Heart left ventricle (tissue), 16 donors: ENCODE results near the gene GSDME. TPM values are rescaled to one million over a fixed set of nuclear protein-coding genes. Genes with fewer than 3 reads are reported as not detected.

ENCODE experiments used
- ATAC-seq, 4 donors: fragments of 200-7000 bp; cut with Tn5 transposase; one replicate each; pipeline ENCODE4 v1.9.1; 2020 to 2022; ENCODE audit warnings: moderate library complexity in 4 of 4, mild to moderate bottlenecking in 3 of 4, moderate number of reproducible peaks in 1 of 4
- DNase-seq, 5 donors: peaks; one replicate each; pipeline ENCODE4 v3.0.0-alpha.2; 2020
- H3K27ac ChIP-seq, 12 donors: fragments of 200-600 bp; sonication (generic) in 4 of 12; one replicate each; pipeline versions ENCODE4 v1.5.0 to v1.8.0; 2016 to 2022; ENCODE audit warnings: mild to moderate bottlenecking in 2 of 12
- H3K27me3 ChIP-seq, 9 donors: fragments of 200-600 bp; sonication (generic) in 2 of 9; one replicate each; pipeline versions ENCODE4 v1.5.1 to v1.8.0; 2016 to 2022; ENCODE audit warnings: mild to moderate bottlenecking in 3 of 9
- H3K36me3 ChIP-seq, 9 donors: fragments of 200-600 bp; sonication (generic) in 2 of 9; one replicate each; pipeline versions ENCODE4 v1.5.0 to v1.8.0; 2018 to 2022; ENCODE audit warnings: mild to moderate bottlenecking in 2 of 9
- H3K4me1 ChIP-seq, 12 donors: fragments of 200-600 bp; sonication (generic) in 4 of 12; one replicate each; pipeline versions ENCODE4 v1.5.0 to v1.8.0; 2016 to 2022; ENCODE audit warnings: mild to moderate bottlenecking in 3 of 12
- H3K4me3 ChIP-seq, 12 donors: fragments of 200-600 bp; sonication (generic) in 4 of 12; one replicate each; pipeline versions ENCODE4 v1.5.0 to v1.8.0; 2017 to 2022; ENCODE audit warnings: mild to moderate bottlenecking in 9 of 12, moderate library complexity in 4 of 12
- H3K9me3 ChIP-seq, 12 donors: fragments of 200-600 bp; sonication (generic) in 4 of 12; one replicate each; pipeline versions ENCODE4 v1.5.0 to v1.8.0; 2016 to 2022; ENCODE audit warnings: mild to moderate bottlenecking in 1 of 12
- CTCF ChIP-seq, 12 donors: fragments of 200-600 bp; sonication (generic) in 4 of 12; IDR thresholded peaks; one replicate each; pipeline versions ENCODE4 v1.5.0 to v1.8.0; 2018 to 2022; ENCODE audit warnings: antibody characterized with exemption in 12 of 12, mild to moderate bottlenecking in 5 of 12
- POLR2A ChIP-seq, 2 donors: fragments of 450-650 bp; IDR thresholded peaks; one replicate each; pipeline ENCODE4 v1.6.1; 2017; ENCODE audit warnings: antibody characterized with exemption in 2 of 2, mild to moderate bottlenecking in 2 of 2, moderate library complexity in 2 of 2
- WGBS, 4 donors: extraction: QIAGEN DNeasy Blood & Tissue Kit in 2 of 4; methylation state at CpG; one replicate each; pipeline versions ENCODE4 v1.1.5 to v1.1.7; 2013 to 2018; 5-methylcytosine and 5-hydroxymethylcytosine counted together
- intact Hi-C, 10 donors: fragments of 100-400 bp; cut with DNase I; formaldehyde crosslinking; loops; one replicate each; pipeline versions ENCODE4 v1.11.1 to v1.14.2; 2022
- polyA plus RNA-seq, 2 donors: library from polyadenylated mRNA; stranded (reverse); fragments of 200-250 nt; gene quantifications; one replicate each; pipeline ENCODE4 v1.2.3, GENCODE V29; 2013
- total RNA-seq, 9 donors: library from RNA; depleted of rRNA in 2 of 9; stranded (reverse); fragments of >200 nt in 2 of 9; fragmentation: NEBNext Ultra II Directional in 3 of 9; extraction: Animal tissue kit (Norgen Biotek cat#: 25700) in 3 of 9; gene quantifications; one replicate each; pipeline versions ENCODE4 v1.1.0 to v1.2.4, GENCODE V29; 2016 to 2023
- donor health status: ischemic (EF 13 %, LVEDD 7.1; RV severe dilation, severe dysfunction).
- donor health status: healthy with polysubstance abuse.
- donor health status: DM: no; HTN: yes; CAD: no.
- donor health status: DM: no; HTN: no; CAD: no.
- donor health status: ischemic (EF 25% LVEDD 6.9; RV normal size, moderate dysfunction).
- donor health status: ischemic (EF 25% LVEDD 5.7; RV mildly dilated, moderate dysfunction).
- donor health status: healthy.
- donor health status: DM: yes; HTN: yes; CAD: no.
- donor health status: ischemic (EF 35%, LVEDD 5.7; RV mildly dilated, moderate dysfunction).
- donor health status: nonischemic (EF 11% LVEDD 7.7; RV severe dilation, severe dysfunction).
- donor health status: DM: yes; HTN: yes; CAD: no.
- donor health status: PGD.
- donor health status: ischemic (EF 29% LVEDD 5.4; RV normal size, mild dysfunction).
- donor health status: nonischemic (EF 23%, LVEDD 6.1; RV moderate dilation, normal function).

Gene GSDME
- total and polyA plus RNA-seq, 11 donors = 2.6 to 17.4 (median 4.9) TPM

- intact Hi-C loops = loop anchor here in 1 of 10 donors (5.0 kb wide), 1 partner anchor 318 kb away; no protein-coding TSS in a partner anchor
- no peak overlapping the region for H3K27ac ChIP-seq
- no peak for TF ChIP-seq CTCF (IDR thresholded peaks at IDR 0.05)
- TF ChIP-seq POLR2A (IDR thresholded peaks at IDR 0.05) = no peak
- H3K36me3 ChIP-seq = peaks cover 0 to 4% (median 0%) of the 10 kb centered on the region in 9 donors
- H3K27me3 ChIP-seq = no peaks in the 10 kb centered on the region
- WGBS, 4 donors = 57 to 69% (median 64%) methylated on average over 3 of the region's 3 CpGs
- H3K9me3 ChIP-seq = no peaks in the 10 kb centered on the region
- H3K4me1 ChIP-seq = no peaks in the 10 kb centered on the region
- no peak for ATAC-seq
- H3K4me3 ChIP-seq = no peak overlapping the region
- no peak for DNase-seq
Observed at GRCh38 chr7:24720283-24720682, 37.0 kb downstream of the GSDME start.

- peaks cover 0 to 4% (median 0%) of the 10 kb centered on the region in 9 donors for H3K36me3 ChIP-seq
- H3K4me3 ChIP-seq = no peak overlapping the region
- H3K9me3 ChIP-seq = no peaks in the 10 kb centered on the region
- 79 to 84% (median 82%) methylated on average over 13 of the region's 13 CpGs for whole genome bisulfite sequencing, 4 donors
- no peak overlapping the region for H3K27ac ChIP-seq
- DNase-seq (no peak), ATAC-seq (no peak)
- no peaks in the 10 kb centered on the region for H3K27me3 ChIP-seq
- H3K4me1 ChIP-seq = no peaks in the 10 kb centered on the region
- intact Hi-C loops = no loop called here
- TF ChIP-seq CTCF (IDR thresholded peaks at IDR 0.05) = no peak
- TF ChIP-seq POLR2A (IDR thresholded peaks at IDR 0.05) = no peak
Observed at GRCh38 chr7:24718977-24719491, 38.2 kb downstream of the GSDME start.

- WGBS, 4 donors = 77 to 88% (median 82%) methylated on average over 3 to 5 of the region's 5 CpGs
- intact Hi-C loops = no loop called here
- no peak for DNase-seq
- Histone ChIP-seq H3K36me3 (peaks cover 0 to 4% (median 0%) of the 10 kb centered on the region in 9 donors), H3K27me3 (no peaks in the 10 kb centered on the region), H3K4me3 (no peak overlapping the region), H3K9me3 (no peaks in the 10 kb centered on the region), H3K4me1 (no peaks in the 10 kb centered on the region), H3K27ac (no peak overlapping the region)
- no peak for TF ChIP-seq CTCF (IDR thresholded peaks at IDR 0.05)
- TF ChIP-seq POLR2A (IDR thresholded peaks at IDR 0.05) = no peak
- no peak for ATAC-seq
Observed at GRCh38 chr7:24718431-24718831, 38.8 kb downstream of the GSDME start.

- DNase-seq (no peak), ATAC-seq (no peak)
- Histone ChIP-seq H3K36me3 (peaks cover 0 to 4% (median 0%) of the 10 kb centered on the region in 9 donors), H3K4me1 (no peaks in the 10 kb centered on the region), H3K27ac (no peak overlapping the region), H3K4me3 (no peak overlapping the region), H3K27me3 (no peaks in the 10 kb centered on the region), H3K9me3 (no peaks in the 10 kb centered on the region)
- WGBS, 4 donors = 57 to 63% (median 61%) methylated on average over 7 of the region's 7 CpGs
- intact Hi-C loops = no loop called here
- TF ChIP-seq POLR2A (IDR thresholded peaks at IDR 0.05) (no peak), CTCF (IDR thresholded peaks at IDR 0.05) (no peak)
Observed at GRCh38 chr7:24717694-24718320, 39.5 kb downstream of the GSDME start.
